Spinal cord (tissue), 10 donors: ENCODE measurements around the gene SPATA21. TPM values are rescaled to one million over a fixed set of nuclear protein-coding genes. Genes with fewer than 3 reads are reported as not detected.

Experiments
- DNase-seq, 6 donors: peaks; one replicate each; pipeline versions ENCODE4 v3.0.0 to v3.0.0-alpha.2; 2013 to 2015; ENCODE audit warnings: low spot score in 6 of 6, low read depth in 4 of 6
- H3K27ac ChIP-seq: one replicate; pipeline ENCODE4 v1.5.1; 2013; ENCODE audit warnings: low read depth, low read length, control low read depth
- H3K27me3 ChIP-seq: one replicate; pipeline ENCODE4 v1.6.1; 2013; ENCODE audit warnings: low read length; ENCODE audit not compliant: control insufficient read depth, insufficient read depth
- H3K36me3 ChIP-seq: one replicate; pipeline ENCODE4 v1.6.1; 2013; ENCODE audit warnings: low read length; ENCODE audit not compliant: control insufficient read depth, insufficient read depth
- H3K4me1 ChIP-seq: one replicate; pipeline ENCODE4 v1.6.1; 2013; ENCODE audit warnings: low read length; ENCODE audit not compliant: control insufficient read depth, insufficient read depth
- H3K4me3 ChIP-seq: one replicate; pipeline ENCODE4 v1.5.1; 2013; ENCODE audit warnings: low read depth, low read length, control low read depth
- H3K9me3 ChIP-seq: one replicate; pipeline ENCODE4 v1.6.1; 2013; ENCODE audit warnings: low read length; ENCODE audit not compliant: control insufficient read depth, insufficient read depth
- WGBS: methylation state at CpG from one replicate; pipeline ENCODE4 v1.1.5; 2013; ENCODE audit warnings: missing lambda C conversion rate; ENCODE audit not compliant: insufficient coverage; 5-methylcytosine and 5-hydroxymethylcytosine counted together
- polyA plus RNA-seq, 2 donors: library from polyadenylated mRNA; unstranded; fragments of 120-200 nt; gene quantifications; one replicate each; pipeline ENCODE4 v1.2.1, GENCODE V29; 2013; ENCODE audit not compliant: insufficient read length in 2 of 2
- total RNA-seq, 2 donors: library from RNA; depleted of rRNA in 1 of 2; stranded (reverse); fragments of 120-200 nt in 1 of 2; fragments of >200 nt in 1 of 2; gene quantifications; one replicate each; pipeline versions ENCODE4 v1.2.3 to v1.2.4, GENCODE V29; 2013 to 2014
- donor health status: healthy.

SPATA21 gene
- total and polyA plus RNA-seq, 4 donors, result 0.17 to 0.59 TPM; not detected in 2

- 100% methylated on average over 2 of the region's 4 CpGs for WGBS
- Histone ChIP-seq H3K9me3 (no peaks in the 10 kb centered on the region), H3K27ac (no peak overlapping the region), H3K27me3 (no peaks in the 10 kb centered on the region), H3K4me1 (no peaks in the 10 kb centered on the region), H3K36me3 (no peaks in the 10 kb centered on the region), H3K4me3 (no peak overlapping the region)
- no peak for DNase-seq
These were observed 3.2 kb downstream of the SPATA21 start for GRCh38 chr1:16434007-16434406.

GRCh38 chr1:16433030-16433429 is 4.2 kb downstream of the SPATA21 start:
- Histone ChIP-seq H3K36me3 (no peaks in the 10 kb centered on the region), H3K27me3 (no peaks in the 10 kb centered on the region), H3K4me1 (no peaks in the 10 kb centered on the region), H3K27ac (no peak overlapping the region), H3K9me3 (no peaks in the 10 kb centered on the region), H3K4me3 (no peak overlapping the region)
- DNase-seq, result no peak
- 65% methylated on average over 9 of the region's 9 CpGs for WGBS

- Histone ChIP-seq H3K36me3 (no peaks in the 10 kb centered on the region), H3K9me3 (no peaks in the 10 kb centered on the region), H3K4me3 (no peak overlapping the region), H3K27ac (no peak overlapping the region), H3K4me1 (peaks cover under 1% of the 10 kb centered on the region), H3K27me3 (no peaks in the 10 kb centered on the region)
- 60% methylated on average over 1 of the region's 3 CpGs for WGBS
- no peak for DNase-seq
These were observed 6.6 kb downstream of the SPATA21 start for GRCh38 chr1:16430606-16431005.

- H3K4me1 ChIP-seq, result peaks cover 9% of the 10 kb centered on the region
- no peak overlapping the region for H3K27ac ChIP-seq
- peak in 2 of 6 donors; percentile 10 to 15 for DNase-seq
- H3K27me3 ChIP-seq, result no peaks in the 10 kb centered on the region
- H3K4me3 ChIP-seq, result no peak overlapping the region
- WGBS, result 50% methylated on average over 7 of the region's 10 CpGs
- H3K36me3 ChIP-seq, result no peaks in the 10 kb centered on the region
- H3K9me3 ChIP-seq, result no peaks in the 10 kb centered on the region
These were observed 11.8 kb downstream of the SPATA21 start for GRCh38 chr1:16425125-16426025.

GRCh38 chr1:16422041-16422440 is 15.2 kb downstream of the SPATA21 start:
- peaks cover 9% of the 10 kb centered on the region for H3K4me1 ChIP-seq
- 95% methylated on average over 6 of the region's 7 CpGs for WGBS
- no peaks in the 10 kb centered on the region for H3K27me3 ChIP-seq
- no peak overlapping the region for H3K4me3 ChIP-seq
- H3K27ac ChIP-seq, result no peak overlapping the region
- DNase-seq, result no peak
- H3K9me3 ChIP-seq, result no peaks in the 10 kb centered on the region
- H3K36me3 ChIP-seq, result no peaks in the 10 kb centered on the region

GRCh38 chr1:16421201-16421600 is 16.0 kb downstream of the SPATA21 start:
- H3K27ac ChIP-seq, result no peak overlapping the region
- WGBS, result 90% methylated on average over 5 of the region's 7 CpGs
- no peaks in the 10 kb centered on the region for H3K27me3 ChIP-seq
- H3K36me3 ChIP-seq, result no peaks in the 10 kb centered on the region
- DNase-seq, result no peak
- H3K4me1 ChIP-seq, result peaks cover 9% of the 10 kb centered on the region
- no peaks in the 10 kb centered on the region for H3K9me3 ChIP-seq
- H3K4me3 ChIP-seq, result no peak overlapping the region

GRCh38 chr1:16420424-16421118 is 16.7 kb downstream of the SPATA21 start:
- no peaks in the 10 kb centered on the region for H3K9me3 ChIP-seq
- peaks cover 8% of the 10 kb centered on the region for H3K4me1 ChIP-seq
- H3K27ac ChIP-seq, result no peak overlapping the region
- DNase-seq, result no peak
- WGBS, result 64% methylated on average over 9 of the region's 9 CpGs
- H3K27me3 ChIP-seq, result no peaks in the 10 kb centered on the region
- H3K36me3 ChIP-seq, result no peaks in the 10 kb centered on the region
- H3K4me3 ChIP-seq, result no peak overlapping the region

- 95% methylated on average over 6 of the region's 7 CpGs for WGBS
- Histone ChIP-seq H3K27me3 (no peaks in the 10 kb centered on the region), H3K27ac (no peak overlapping the region), H3K4me1 (no peaks in the 10 kb centered on the region), H3K4me3 (no peak overlapping the region), H3K9me3 (no peaks in the 10 kb centered on the region), H3K36me3 (no peaks in the 10 kb centered on the region)
- no peak for DNase-seq
These were observed 18.3 kb downstream of the SPATA21 start for GRCh38 chr1:16418823-16419425.

- no peaks in the 10 kb centered on the region for H3K27me3 ChIP-seq
- WGBS, result no CpG with 5 or more reads among the region's 3 CpGs
- H3K36me3 ChIP-seq, result no peaks in the 10 kb centered on the region
- DNase-seq, result no peak
- H3K9me3 ChIP-seq, result no peaks in the 10 kb centered on the region
- H3K27ac ChIP-seq, result no peak overlapping the region
- no peak overlapping the region for H3K4me3 ChIP-seq
- H3K4me1 ChIP-seq, result no peaks in the 10 kb centered on the region
These were observed 24.0 kb downstream of the SPATA21 start for GRCh38 chr1:16413191-16413590.
